KOPT-K1 (cell line): ENCODE data around the gene RPLP2.

Experiments
- H3K27ac ChIP-seq: fragments of 200-600 bp; sonication (generic); 2 replicates; pipeline ENCODE4 v1.5.1; 2016; ENCODE audit warnings: antibody characterized with exemption, mild to moderate bottlenecking, low read depth, low read length; ENCODE audit not compliant: poor library complexity, severe bottlenecking
- H3K36me3 ChIP-seq: fragments of 200-600 bp; sonication (generic); 2 replicates; pipeline ENCODE4 v1.5.1; 2017; ENCODE audit warnings: antibody characterized with exemption, mild to moderate bottlenecking, low read length, moderate library complexity; ENCODE audit not compliant: insufficient read depth
- H3K9me3 ChIP-seq: fragments of 200-600 bp; sonication (generic); 2 replicates; pipeline ENCODE4 v1.5.1; 2017; ENCODE audit warnings: antibody characterized with exemption, low read length, mild to moderate bottlenecking; ENCODE audit not compliant: insufficient read depth, poor library complexity, severe bottlenecking

The RPLP2 gene

GRCh38 chr11:803467-803742 is 6.4 kb upstream of the RPLP2 start:
- Histone ChIP-seq H3K27ac (peak overlapping the region; percentile 91), H3K9me3 (no peaks in the 10 kb centered on the region), H3K36me3 (peaks cover 40% of the 10 kb centered on the region)

- Histone ChIP-seq H3K36me3 (peaks cover 39% of the 10 kb centered on the region), H3K27ac (peak overlapping the region; percentile 91), H3K9me3 (no peaks in the 10 kb centered on the region)
These were observed 5.8 kb upstream of the RPLP2 start for GRCh38 chr11:803770-804598.

- Histone ChIP-seq H3K36me3 (peaks cover 34% of the 10 kb centered on the region), H3K27ac (peak overlapping the region; percentile 91), H3K9me3 (no peaks in the 10 kb centered on the region)
These were observed 5.2 kb upstream of the RPLP2 start for GRCh38 chr11:804599-804964.

- H3K9me3 ChIP-seq, result no peaks in the 10 kb centered on the region
- peaks cover 32% of the 10 kb centered on the region for H3K36me3 ChIP-seq
- peak overlapping the region; percentile 97 for H3K27ac ChIP-seq
These were observed 1.1 kb upstream of the RPLP2 start for GRCh38 chr11:808427-809286.

GRCh38 chr11:810040-810567 is 337 bp downstream of the RPLP2 start:
- Histone ChIP-seq H3K36me3 (peaks cover 43% of the 10 kb centered on the region), H3K9me3 (no peaks in the 10 kb centered on the region), H3K27ac (peak overlapping the region; percentile 97)

- H3K27ac ChIP-seq, result peak overlapping the region; percentile 97
- peaks cover 55% of the 10 kb centered on the region for H3K36me3 ChIP-seq
- no peaks in the 10 kb centered on the region for H3K9me3 ChIP-seq
These were observed 1.9 kb downstream of the RPLP2 start for GRCh38 chr11:811446-812245.

GRCh38 chr11:812390-812789 is 2.6 kb downstream of the RPLP2 start:
- Histone ChIP-seq H3K9me3 (no peaks in the 10 kb centered on the region), H3K36me3 (peaks cover 55% of the 10 kb centered on the region), H3K27ac (peak overlapping the region; percentile 97)

GRCh38 chr11:813072-813455 is 3.3 kb downstream of the RPLP2 start:
- H3K9me3 ChIP-seq, result no peaks in the 10 kb centered on the region
- H3K27ac ChIP-seq, result no peak overlapping the region
- peaks cover 55% of the 10 kb centered on the region for H3K36me3 ChIP-seq

GRCh38 chr11:813456-814096 is 3.8 kb downstream of the RPLP2 start:
- peaks cover 55% of the 10 kb centered on the region for H3K36me3 ChIP-seq
- H3K9me3 ChIP-seq, result no peaks in the 10 kb centered on the region
- H3K27ac ChIP-seq, result no peak overlapping the region

GRCh38 chr11:815675-816432 is 6.1 kb downstream of the RPLP2 start:
- H3K36me3 ChIP-seq, result peaks cover 51% of the 10 kb centered on the region
- H3K9me3 ChIP-seq, result no peaks in the 10 kb centered on the region
- H3K27ac ChIP-seq, result no peak overlapping the region

GRCh38 chr11:816433-816779 is 6.6 kb downstream of the RPLP2 start:
- H3K27ac ChIP-seq, result no peak overlapping the region
- H3K36me3 ChIP-seq, result peaks cover 46% of the 10 kb centered on the region
- H3K9me3 ChIP-seq, result no peaks in the 10 kb centered on the region

- Histone ChIP-seq H3K27ac (peak within 1 kb of the TSS; percentile 70), H3K36me3 (peaks cover 24% of the 10 kb centered on the region), H3K9me3 (no peaks in the 10 kb centered on the region)
These were observed 8.8 kb downstream of the RPLP2 start, which contains the start of gene PNPLA2 for GRCh38 chr11:818396-819128. TSS of gene PNPLA2 (plus strand) at chr11:818914. CDS start at chr11:819719, 805 bp downstream.

GRCh38 chr11:819129-819931 is 9.6 kb downstream of the RPLP2 start:
- Histone ChIP-seq H3K27ac (peak overlapping the region; percentile 70), H3K9me3 (no peaks in the 10 kb centered on the region), H3K36me3 (peaks cover 23% of the 10 kb centered on the region; the same call in 1 of the 2 replicates)
